Activated B cell treated with CpG ODN at 0.5 μM for 24 hours (primary cell): ENCODE measurements around the gene VEGFD. TPM values are rescaled to one million over a fixed set of nuclear protein-coding genes. Genes with fewer than 3 reads are reported as not detected.

Source experiments
- ATAC-seq: fragments of 200-7000 bp; cut with Tn5 transposase; one replicate; pipeline ENCODE4 v1.10.0; 2021; ENCODE audit warnings: low read depth, mild to moderate bottlenecking, moderate library complexity
- CTCF ChIA-PET: fragments of 350-600 bp; sonication (Branson Sonifier 250); formaldehyde crosslinking; loops from one replicate; lab custom pipeline; 2021; ENCODE audit warnings: antibody characterized with exemption; lab: Charles Lee
- POLR2A ChIA-PET: fragments of 350-600 bp; sonication (Branson Sonifier 250); formaldehyde crosslinking; loops from one replicate; lab custom pipeline; 2021; ENCODE audit warnings: antibody characterized with exemption; lab: Charles Lee
- DNase-seq: peaks from one replicate; pipeline ENCODE4 v3.0.0; 2022
- H3K27ac Mint-ChIP-seq: one replicate; pipeline ENCODE4 v1.8.0; 2020; ENCODE audit warnings: mixed read lengths
- H3K27me3 Mint-ChIP-seq: one replicate; pipeline ENCODE4 v1.8.0; 2021; ENCODE audit warnings: mixed read lengths
- H3K36me3 Mint-ChIP-seq: one replicate; pipeline ENCODE4 v1.8.0; 2021; ENCODE audit warnings: low read depth, mixed read lengths
- H3K4me1 Mint-ChIP-seq: one replicate; pipeline ENCODE4 v1.8.0; 2021; ENCODE audit warnings: mixed read lengths
- H3K4me3 Mint-ChIP-seq: one replicate; pipeline ENCODE4 v1.8.0; 2020; ENCODE audit warnings: mild to moderate bottlenecking, mixed read lengths
- H3K9me3 Mint-ChIP-seq: one replicate; pipeline ENCODE4 v1.8.0; 2020; ENCODE audit warnings: mixed read lengths
- intact Hi-C: fragments of 100-400 bp; cut with micrococcal nuclease; formaldehyde crosslinking; loops from one replicate; pipeline ENCODE4 v1.15.1; 2024
- total RNA-seq: library from RNA; stranded (reverse); gene quantifications from 2 replicates; pipeline ENCODE4 v1.2.3, GENCODE V29; 2022
- TF ChIP-seq, protein P1 (sequence below): fragments of 200-600 bp; IDR thresholded peaks from one replicate; pipeline ENCODE4 v1.8.0; 2022; ENCODE audit warnings: antibody characterized with exemption, mild to moderate bottlenecking

The VEGFD gene
- total RNA-seq, 1 donor from 2014 or later: not detected

DNA sequence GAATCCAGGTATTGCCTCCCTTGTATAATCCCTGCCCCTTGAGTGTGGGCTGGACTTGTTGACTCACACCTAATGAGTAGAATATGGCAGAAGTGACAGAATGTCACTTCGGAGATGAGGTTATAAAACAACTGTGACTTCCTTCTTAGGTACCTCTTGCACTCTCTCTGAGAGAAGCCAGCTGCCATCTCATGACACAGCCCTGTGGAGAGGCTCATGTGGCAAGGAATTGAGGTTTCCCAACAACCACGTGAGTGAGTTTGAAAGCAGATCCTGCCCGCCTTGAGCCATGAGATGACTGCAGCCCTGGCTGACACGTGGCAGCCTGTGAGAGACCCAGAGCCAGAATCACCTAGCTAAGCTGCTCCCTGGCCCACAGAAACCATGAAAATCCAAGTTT lies 82.3 kb downstream of the VEGFD start:
- POLR2A ChIA-PET: no interaction called here
- Mint-ChIP-seq H3K27ac (no peak overlapping the region), H3K36me3 (no peaks in the 10 kb centered on the region), H3K9me3 (no peaks in the 10 kb centered on the region), H3K4me3 (no peak overlapping the region), H3K4me1 (peaks cover 2% of the 10 kb centered on the region), H3K27me3 (no peaks in the 10 kb centered on the region)
- intact Hi-C loops: loop anchor here (2.0 kb wide), 1 partner anchor 167 kb away; no protein-coding TSS in a partner anchor
- TF ChIP-seq, protein P1, sequence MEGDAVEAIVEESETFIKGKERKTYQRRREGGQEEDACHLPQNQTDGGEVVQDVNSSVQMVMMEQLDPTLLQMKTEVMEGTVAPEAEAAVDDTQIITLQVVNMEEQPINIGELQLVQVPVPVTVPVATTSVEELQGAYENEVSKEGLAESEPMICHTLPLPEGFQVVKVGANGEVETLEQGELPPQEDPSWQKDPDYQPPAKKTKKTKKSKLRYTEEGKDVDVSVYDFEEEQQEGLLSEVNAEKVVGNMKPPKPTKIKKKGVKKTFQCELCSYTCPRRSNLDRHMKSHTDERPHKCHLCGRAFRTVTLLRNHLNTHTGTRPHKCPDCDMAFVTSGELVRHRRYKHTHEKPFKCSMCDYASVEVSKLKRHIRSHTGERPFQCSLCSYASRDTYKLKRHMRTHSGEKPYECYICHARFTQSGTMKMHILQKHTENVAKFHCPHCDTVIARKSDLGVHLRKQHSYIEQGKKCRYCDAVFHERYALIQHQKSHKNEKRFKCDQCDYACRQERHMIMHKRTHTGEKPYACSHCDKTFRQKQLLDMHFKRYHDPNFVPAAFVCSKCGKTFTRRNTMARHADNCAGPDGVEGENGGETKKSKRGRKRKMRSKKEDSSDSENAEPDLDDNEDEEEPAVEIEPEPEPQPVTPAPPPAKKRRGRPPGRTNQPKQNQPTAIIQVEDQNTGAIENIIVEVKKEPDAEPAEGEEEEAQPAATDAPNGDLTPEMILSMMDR: no peak
- CTCF ChIA-PET: no interaction called here
- no peak for ATAC-seq
- DNase-seq: no peak

DNA sequence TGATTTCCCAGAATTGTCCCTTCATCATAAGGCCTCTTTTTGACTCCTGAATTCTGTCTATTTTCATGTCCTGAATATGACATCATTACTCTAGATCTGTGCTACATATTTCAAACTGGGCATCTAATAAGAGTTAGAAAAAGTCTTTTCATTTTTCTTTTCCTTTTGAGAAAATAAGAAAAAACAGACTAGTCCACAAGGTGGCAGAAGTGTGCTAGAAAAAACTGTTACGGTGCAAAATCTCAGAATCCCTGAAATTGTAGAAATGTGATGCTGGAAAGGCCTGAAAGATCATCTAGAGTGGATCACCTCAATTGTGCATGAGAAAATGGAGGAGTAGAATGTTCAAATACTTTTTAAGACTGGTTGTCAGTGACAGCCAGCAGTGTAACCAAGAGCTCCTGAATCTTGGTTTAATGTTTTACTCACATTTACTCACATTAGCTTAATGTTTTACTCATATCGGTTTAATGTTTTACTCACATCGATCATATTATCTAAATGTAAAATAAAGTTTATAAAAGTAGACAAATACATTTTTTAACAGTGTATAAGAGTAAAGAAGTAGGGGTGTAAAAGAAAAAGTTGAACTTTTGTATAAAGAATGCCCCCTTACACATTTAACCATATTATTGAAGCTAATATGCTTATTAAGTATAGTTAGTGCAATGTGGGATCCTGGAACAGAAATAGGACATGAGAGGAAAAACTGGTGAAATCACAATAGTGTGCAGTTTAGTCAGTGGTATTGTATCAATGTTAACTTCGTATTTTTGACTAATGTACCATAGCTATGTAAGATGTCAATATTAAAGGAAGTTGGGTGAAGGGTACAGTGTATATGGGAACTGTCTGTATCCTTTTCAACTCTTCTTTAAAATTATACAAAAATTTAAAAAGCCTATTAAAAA lies 84.0 kb downstream of the VEGFD start:
- Mint-ChIP-seq H3K27me3 (no peaks in the 10 kb centered on the region), H3K4me3 (no peak overlapping the region), H3K27ac (no peak overlapping the region), H3K9me3 (no peaks in the 10 kb centered on the region), H3K36me3 (no peaks in the 10 kb centered on the region), H3K4me1 (peaks cover 2% of the 10 kb centered on the region)
- TF ChIP-seq, protein P1: no peak
- no peak for ATAC-seq
- ChIA-PET CTCF (interaction anchor here (0.7 to 1.2 kb wide), 4 partner anchors 12 to 167 kb away, joined by 3 to 4 read pairs (median 4); no protein-coding TSS in a partner anchor), POLR2A (no interaction called here)
- intact Hi-C loops: loop anchor here (2.0 kb wide), 1 partner anchor 169 kb away; no protein-coding TSS in a partner anchor
- DNase-seq: no peak

DNA sequence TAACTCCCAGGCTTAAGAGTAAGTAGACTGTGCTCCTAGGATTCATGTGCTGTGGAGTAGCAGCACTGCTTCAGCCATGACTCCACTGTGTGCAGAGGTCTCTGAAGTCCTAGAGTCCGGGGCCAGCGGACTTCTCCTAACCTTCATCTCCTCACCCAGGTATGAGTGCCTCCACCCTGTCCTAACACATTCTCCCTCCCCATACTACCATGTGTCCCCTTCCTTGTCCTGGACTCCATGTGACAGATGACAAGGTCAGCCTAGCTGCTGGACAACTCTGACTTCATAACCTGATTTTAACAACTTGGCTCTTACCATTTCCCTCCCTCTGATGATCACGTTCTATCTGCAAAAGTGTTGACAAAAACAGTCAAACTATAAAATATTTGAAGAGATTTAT lies 85.4 kb downstream of the VEGFD start:
- no peaks in the 10 kb centered on the region for H3K36me3 Mint-ChIP-seq
- DNase-seq (no peak), ATAC-seq (no peak)
- H3K9me3 Mint-ChIP-seq: no peaks in the 10 kb centered on the region
- TF ChIP-seq, protein P1: no peak
- H3K27me3 Mint-ChIP-seq: no peaks in the 10 kb centered on the region
- no peak overlapping the region for H3K4me3 Mint-ChIP-seq
- ChIA-PET POLR2A (no interaction called here), CTCF (interaction anchor here (0.9 kb wide), 1 partner anchor 168 kb away, joined by 3 read pairs; no protein-coding TSS in a partner anchor)
- H3K4me1 Mint-ChIP-seq: peaks cover 2% of the 10 kb centered on the region
- intact Hi-C loops: no loop called here
- no peak overlapping the region for H3K27ac Mint-ChIP-seq

DNA sequence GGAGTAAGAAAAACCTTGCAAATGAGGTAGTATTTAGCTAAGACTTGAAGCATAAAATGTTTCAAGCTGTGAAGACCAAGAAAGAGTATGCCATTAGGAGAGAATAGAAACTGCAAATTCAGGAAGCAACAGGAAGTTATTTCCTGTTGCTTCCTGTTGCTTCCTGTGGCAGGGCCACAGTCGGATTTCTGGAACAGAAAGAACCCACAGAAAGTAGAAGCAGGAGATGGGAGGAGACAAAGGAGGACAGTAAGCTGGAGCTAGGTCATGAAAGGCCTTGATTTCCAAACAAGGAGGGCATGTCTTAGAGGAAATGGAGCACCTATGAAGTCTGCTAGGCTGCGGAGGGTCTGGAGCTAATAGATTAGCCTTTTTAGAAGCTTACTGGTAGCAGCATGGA lies 86.0 kb downstream of the VEGFD start:
- CTCF ChIA-PET: interaction anchor here (0.9 kb wide), 1 partner anchor 169 kb away, joined by 3 read pairs; no protein-coding TSS in a partner anchor
- Mint-ChIP-seq H3K4me1 (peaks cover 2% of the 10 kb centered on the region), H3K27me3 (no peaks in the 10 kb centered on the region), H3K9me3 (no peaks in the 10 kb centered on the region), H3K27ac (no peak overlapping the region), H3K4me3 (no peak overlapping the region), H3K36me3 (no peaks in the 10 kb centered on the region)
- POLR2A ChIA-PET: no interaction called here
- ATAC-seq (no peak), DNase-seq (no peak)
- TF ChIP-seq, protein P1: no peak
- intact Hi-C loops: no loop called here

Other genes starting within 250 kb of the VEGFD start
- not detected in 2 replicates for gene ASB9, start 114.3 kb downstream of the VEGFD start, total RNA-seq
- not detected in 2 replicates for gene ASB11, start 68.8 kb downstream of the VEGFD start, total RNA-seq
- 15.7 and 24.9 TPM in 2 replicates for gene PIGA, start 48.9 kb downstream of the VEGFD start, total RNA-seq
- gene PIR, start 108.9 kb upstream of the VEGFD start, total RNA-seq: 0.82 and 1.7 TPM in 2 replicates
- not detected in 2 replicates for gene BMX, start 116.4 kb upstream of the VEGFD start, total RNA-seq
- not detected in 2 replicates for gene ACE2, start 216.5 kb upstream of the VEGFD start, total RNA-seq